K562 (cell line): ENCODE results near the gene ATXN7. TPM values are rescaled to one million over a fixed set of nuclear protein-coding genes. Genes with fewer than 3 reads are reported as not detected.

ENCODE experiments used
- ATAC-seq: fragments of 200-7000 bp; cut with Tn5 transposase; 3 replicates; pipeline ENCODE4 v1.9.1; 2020; ENCODE audit warnings: moderate library complexity
- BruUV-seq: library from RNA; stranded (reverse); fragments of 400-500 nt; replicated peaks from 2 replicates; lab custom pipeline; 2021; lab: Mats Ljungman, UMichigan
- CTCF ChIA-PET: fragments of 300-600 bp; formaldehyde crosslinking; extraction: SDS; loops from one replicate; lab custom pipeline; 2021; ENCODE audit warnings: low intra/inter-chr PET ratio; lab: Yijun Ruan, JAX
- POLR2A ChIA-PET: fragments of 300-600, 350-650 bp; sonication (Branson Sonifier 250); formaldehyde crosslinking; extraction: SDS; loops from one replicate; lab custom pipeline; 2021; ENCODE audit warnings: antibody characterized with exemption, inconsistent platforms; lab: Yijun Ruan, JAX
- DNase-seq, 4 experiments: peaks; one replicate each; pipeline versions ENCODE4 v3.0.0 to v3.0.0-alpha.2; 2011 to 2018; ENCODE audit warnings: low spot score in 3 of 4, mixed read lengths in 3 of 4; ENCODE audit errors: extremely low read depth in 1 of 4
- FAIRE-seq: peaks from 2 replicates; lab custom pipeline; 2011; peaks lifted over from hg19 to GRCh38; lab: Jason Lieb, UNC
- H2AFZ ChIP-seq: 2 replicates; pipeline ENCODE4 v1.6.0; 2011; ENCODE audit warnings: low read depth, low read length, control low read depth, inconsistent platforms
- H3K27ac ChIP-seq: fragments of 200-600 bp; 3 replicates; pipeline ENCODE4 v1.8.0; 2011; ENCODE audit warnings: low read depth, mild to moderate bottlenecking, control low read depth, inconsistent platforms, low read length, moderate library complexity, mixed read lengths; ENCODE audit errors: extremely low read depth
- H3K27me3 ChIP-seq, 2 experiments: fragments of 300-600 bp in 1 of 2; 2 replicates in 1 of 2; 3 replicates in 1 of 2; pipeline versions ENCODE4 v1.6.0 to v1.8.0; 2011; ENCODE audit warnings: inconsistent platforms in 2 of 2, low read length in 2 of 2, mild to moderate bottlenecking in 1 of 2, mixed read lengths in 1 of 2, moderate library complexity in 1 of 2; ENCODE audit not compliant: control insufficient read depth in 2 of 2, insufficient read depth in 2 of 2
- H3K36me3 ChIP-seq: fragments of 300-600 bp; 3 replicates; pipeline ENCODE4 v1.8.0; 2011; ENCODE audit warnings: mild to moderate bottlenecking, low read length, inconsistent platforms; ENCODE audit not compliant: control insufficient read depth, insufficient read depth
- H3K4me1 ChIP-seq, 2 experiments: fragments of 200-600 bp in 1 of 2; replicated peaks in 1 of 2; 2 replicates in 1 of 2; 3 replicates in 1 of 2; pipeline versions ENCODE4 v1.5.1 to v1.8.0; 2011; ENCODE audit warnings: inconsistent platforms in 2 of 2, low read length in 2 of 2, mild to moderate bottlenecking in 1 of 2, mixed read lengths in 1 of 2, moderate library complexity in 1 of 2; ENCODE audit not compliant: control insufficient read depth in 2 of 2, insufficient read depth in 2 of 2
- H3K4me2 ChIP-seq: 2 replicates; pipeline ENCODE4 v1.6.1; 2011; ENCODE audit warnings: low read length, control low read depth, inconsistent platforms, mixed read lengths; ENCODE audit not compliant: insufficient read depth
- H3K4me3 ChIP-seq: fragments of 200-600 bp; sonication (generic), shearing (Covaris generic); 2 replicates; pipeline ENCODE4 v1.5.1; 2016; ENCODE audit warnings: control low read depth, inconsistent platforms
- H3K79me2 ChIP-seq: fragments of 200-600 bp; 3 replicates; pipeline ENCODE4 v1.8.0; 2011; ENCODE audit warnings: low read length, inconsistent platforms; ENCODE audit not compliant: control insufficient read depth, insufficient read depth
- H3K9ac ChIP-seq, 2 experiments: 2 replicates each; pipeline versions ENCODE4 v1.6.0 to v1.6.1; 2011; ENCODE audit warnings: low read depth in 2 of 2, low read length in 2 of 2, control low read depth in 1 of 2, inconsistent platforms in 1 of 2, mild to moderate bottlenecking in 1 of 2, mixed read lengths in 1 of 2; ENCODE audit not compliant: insufficient read depth in 1 of 2
- H3K9me1 ChIP-seq: one replicate; pipeline ENCODE4 v1.6.0; 2011; ENCODE audit warnings: inconsistent platforms, mild to moderate bottlenecking, low read length, moderate library complexity; ENCODE audit not compliant: control insufficient read depth, insufficient read depth
- H3K9me3 ChIP-seq: replicated peaks from 2 replicates; pipeline ENCODE4 v1.5.1; 2011; ENCODE audit warnings: low read depth, low read length, inconsistent platforms; ENCODE audit not compliant: control insufficient read depth, insufficient read depth
- H4K20me1 ChIP-seq: replicated peaks from 2 replicates; pipeline ENCODE4 v1.6.1; 2011; ENCODE audit warnings: low read length, inconsistent platforms, mixed read lengths; ENCODE audit not compliant: control insufficient read depth, insufficient read depth
- NR2C1 ChIP-seq, 2 experiments: fragments of 450-650 bp; IDR thresholded peaks; 2 replicates each; pipeline ENCODE4 v1.6.1; 2017; ENCODE audit warnings: mild to moderate bottlenecking in 2 of 2, antibody characterized with exemption in 1 of 2, inconsistent platforms in 1 of 2, missing compliant biosample characterization in 1 of 2, missing genetic modification characterization in 1 of 2
- PHF8 ChIP-seq: fragments of 200-600 bp; sonication (generic); IDR thresholded peaks from 2 replicates; pipeline ENCODE4 v1.6.1; 2012; ENCODE audit warnings: mixed run types, mild to moderate bottlenecking, inconsistent platforms, low read length, moderate library complexity, borderline replicate concordance
- POLR2G ChIP-seq: fragments of 200-400 bp; formaldehyde crosslinking; IDR thresholded peaks from 2 replicates; pipeline ENCODE4 v1.6.1; 2017; ENCODE audit warnings: low read depth, mild to moderate bottlenecking, antibody characterized with exemption, low read length, moderate library complexity
- PTTG1 ChIP-seq: fragments of 450-650 bp; IDR thresholded peaks from 2 replicates; pipeline ENCODE4 v1.6.1; 2016; ENCODE audit warnings: low read depth, mild to moderate bottlenecking, missing genetic modification characterization, missing compliant biosample characterization
- WGBS: fragments of 100-300 bp; shearing (Covaris generic); methylation state at CpG from one replicate; pipeline ENCODE4 v1.1.6; 2016; ENCODE audit warnings: low coverage, mixed read lengths; ENCODE audit not compliant: insufficient coverage; ENCODE audit errors: missing lambda C conversion rate; 5-methylcytosine and 5-hydroxymethylcytosine counted together
- in situ Hi-C: fragments of 300-500 bp; cut with MboI; formaldehyde crosslinking; loops from 4 replicates; pipeline ENCODE4 v1.15.0; 2018; ENCODE audit warnings: inconsistent platforms, mixed read lengths
- intact Hi-C: fragments of 100-400 bp; cut with micrococcal nuclease; formaldehyde crosslinking; loops from 2 replicates; pipeline ENCODE4 v1.14.2; 2022
- polyA plus RNA-seq, 8 experiments: library from polyadenylated mRNA; depleted of rRNA in 4 of 8; stranded (reverse) in 5 of 8; unstranded in 3 of 8; fragments of >200 nt; fragmentation: Nextera tagmentation in 2 of 8; fragmentation: Illumina TruSeq in 1 of 8; extraction: Ambion mirVana in 2 of 8; extraction: Trizol in 1 of 8; gene quantifications; 2 replicates each; pipeline versions ENCODE4 v1.2.1 to v1.2.3, GENCODE V29; 2011 to 2014; ENCODE audit warnings: inconsistent platforms in 1 of 8, missing spikeins in 1 of 8
- total RNA-seq, 7 experiments: library from RNA; depleted of rRNA in 6 of 7; stranded (reverse); fragments of >200 nt in 6 of 7; fragmentation: Illumina TruSeq in 2 of 7; extraction: Trizol in 2 of 7; gene quantifications; 2 replicates each; pipeline versions ENCODE4 v1.2.1 to v1.2.3, GENCODE V29; 2011 to 2021; ENCODE audit warnings: low replicate concordance in 1 of 7
- TF ChIP-seq, protein P1 (sequence below): fragments of 450-650 bp; IDR thresholded peaks from 2 replicates; pipeline ENCODE4 v1.6.1; 2017; ENCODE audit warnings: antibody characterized with exemption, mild to moderate bottlenecking

ATXN7 gene
- total and polyA plus RNA-seq, 9 of the 15 experiments (the other 6 are each of a cell fraction or from before 2014, with no cell fraction given), result 0.41 to 9.2 (median 6.7) TPM

DNA sequence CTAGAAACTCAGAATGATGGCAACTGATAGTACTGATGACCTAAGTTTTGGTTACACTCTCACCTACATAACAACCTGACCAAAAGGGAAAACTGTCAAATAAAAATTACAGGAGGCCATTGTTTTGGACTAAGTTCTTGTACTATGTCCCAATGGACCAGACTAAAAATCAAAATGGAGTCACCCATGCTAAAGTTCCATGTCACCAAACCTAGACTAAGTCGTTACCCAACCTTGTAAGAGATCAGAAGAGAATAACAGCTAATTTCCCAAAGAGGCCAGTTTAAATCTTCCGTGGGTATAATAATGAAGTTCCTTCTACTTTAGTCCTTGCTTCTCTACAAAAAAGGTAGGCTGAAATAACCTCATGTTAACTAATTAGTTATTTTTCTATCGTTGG, 12.4 kb upstream of the ATXN7 start:
- H3K4me1 ChIP-seq, result no peaks in the 10 kb centered on the region
- peaks cover 34% of the 10 kb centered on the region for H3K79me2 ChIP-seq
- H3K9me1 ChIP-seq, result no peaks in the 10 kb centered on the region
- no peak overlapping the region for H2AFZ ChIP-seq
- no TSS peak for BruUV-seq
- no peaks in the 10 kb centered on the region for H3K27me3 ChIP-seq
- CTCF ChIA-PET, result no interaction called here
- H3K4me3 ChIP-seq, result no peak overlapping the region
- intact Hi-C loops (no loop called here), in situ Hi-C loops (no loop called here)
- H3K9me3 ChIP-seq, result no peaks in the 10 kb centered on the region
- H3K9ac ChIP-seq, result no peak overlapping the region
- FAIRE-seq, result no peak
- no peak for DNase-seq
- no peak overlapping the region for H3K4me2 ChIP-seq
- no peak for ATAC-seq
- H4K20me1 ChIP-seq, result no peaks in the 10 kb centered on the region
- 97% methylated on average over 3 of the region's 3 CpGs for WGBS
- H3K27ac ChIP-seq, result no peak overlapping the region
- POLR2A ChIA-PET, result interaction anchor here (0.6 kb wide), 1 partner anchor 63 kb away, joined by 3 read pairs; no protein-coding TSS in a partner anchor
- TF ChIP-seq PTTG1 (tag) (0 out of 2 replicates have a peak, but pooled peaks have one; percentile 55), NR2C1 (IDR thresholded peaks at IDR 0.05) (no peak), NR2C1 (tag; IDR thresholded peaks at IDR 0.05) (peak; percentile 39; the same call in 1 of the 2 replicates), POLR2G (no peak), PHF8 (no peak)
- TF ChIP-seq, protein P1, sequence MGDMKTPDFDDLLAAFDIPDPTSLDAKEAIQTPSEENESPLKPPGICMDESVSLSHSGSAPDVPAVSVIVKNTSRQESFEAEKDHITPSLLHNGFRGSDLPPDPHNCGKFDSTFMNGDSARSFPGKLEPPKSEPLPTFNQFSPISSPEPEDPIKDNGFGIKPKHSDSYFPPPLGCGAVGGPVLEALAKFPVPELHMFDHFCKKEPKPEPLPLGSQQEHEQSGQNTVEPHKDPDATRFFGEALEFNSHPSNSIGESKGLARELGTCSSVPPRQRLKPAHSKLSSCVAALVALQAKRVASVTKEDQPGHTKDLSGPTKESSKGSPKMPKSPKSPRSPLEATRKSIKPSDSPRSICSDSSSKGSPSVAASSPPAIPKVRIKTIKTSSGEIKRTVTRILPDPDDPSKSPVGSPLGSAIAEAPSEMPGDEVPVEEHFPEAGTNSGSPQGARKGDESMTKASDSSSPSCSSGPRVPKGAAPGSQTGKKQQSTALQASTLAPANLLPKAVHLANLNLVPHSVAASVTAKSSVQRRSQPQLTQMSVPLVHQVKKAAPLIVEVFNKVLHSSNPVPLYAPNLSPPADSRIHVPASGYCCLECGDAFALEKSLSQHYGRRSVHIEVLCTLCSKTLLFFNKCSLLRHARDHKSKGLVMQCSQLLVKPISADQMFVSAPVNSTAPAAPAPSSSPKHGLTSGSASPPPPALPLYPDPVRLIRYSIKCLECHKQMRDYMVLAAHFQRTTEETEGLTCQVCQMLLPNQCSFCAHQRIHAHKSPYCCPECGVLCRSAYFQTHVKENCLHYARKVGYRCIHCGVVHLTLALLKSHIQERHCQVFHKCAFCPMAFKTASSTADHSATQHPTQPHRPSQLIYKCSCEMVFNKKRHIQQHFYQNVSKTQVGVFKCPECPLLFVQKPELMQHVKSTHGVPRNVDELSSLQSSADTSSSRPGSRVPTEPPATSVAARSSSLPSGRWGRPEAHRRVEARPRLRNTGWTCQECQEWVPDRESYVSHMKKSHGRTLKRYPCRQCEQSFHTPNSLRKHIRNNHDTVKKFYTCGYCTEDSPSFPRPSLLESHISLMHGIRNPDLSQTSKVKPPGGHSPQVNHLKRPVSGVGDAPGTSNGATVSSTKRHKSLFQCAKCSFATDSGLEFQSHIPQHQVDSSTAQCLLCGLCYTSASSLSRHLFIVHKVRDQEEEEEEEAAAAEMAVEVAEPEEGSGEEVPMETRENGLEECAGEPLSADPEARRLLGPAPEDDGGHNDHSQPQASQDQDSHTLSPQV, result peak; percentile 66
- peaks cover 2% of the 10 kb centered on the region; the same call in 1 of the 3 replicates for H3K36me3 ChIP-seq
